Ishikawa (cell line): ENCODE results near the gene SIDT2.

Experiments used
- CEBPB ChIP-seq: IDR thresholded peaks from 2 replicates; pipeline ENCODE4 v1.6.1; 2012
- CREB1 ChIP-seq: IDR thresholded peaks from 2 replicates; pipeline ENCODE4 v1.6.1; 2012; ENCODE audit warnings: low read depth
- EGR1 ChIP-seq: IDR thresholded peaks from 2 replicates; pipeline ENCODE4 v1.6.1; 2012
- EP300 ChIP-seq: IDR thresholded peaks from 2 replicates; pipeline ENCODE4 v1.6.1; 2012; ENCODE audit warnings: borderline replicate concordance
- FOXM1 ChIP-seq: IDR thresholded peaks from 2 replicates; pipeline ENCODE4 v1.6.1; 2012; ENCODE audit warnings: low read depth, borderline replicate concordance
- MAX ChIP-seq: IDR thresholded peaks from 2 replicates; pipeline ENCODE4 v1.6.1; 2012
- NFIC ChIP-seq: IDR thresholded peaks from 2 replicates; pipeline ENCODE4 v1.6.1; 2012
- RAD21 ChIP-seq: IDR thresholded peaks from 2 replicates; pipeline ENCODE4 v1.6.1; 2012; ENCODE audit warnings: low read depth
- REST ChIP-seq: IDR thresholded peaks from 2 replicates; pipeline ENCODE4 v1.6.1; 2012; ENCODE audit warnings: low read depth, mild to moderate bottlenecking
- TAF1 ChIP-seq: IDR thresholded peaks from 2 replicates; pipeline ENCODE4 v1.6.1; 2012; ENCODE audit warnings: low read depth, mild to moderate bottlenecking
- TCF12 ChIP-seq: IDR thresholded peaks from 2 replicates; pipeline ENCODE4 v1.6.1; 2012; ENCODE audit warnings: low read depth
- TEAD4 ChIP-seq: IDR thresholded peaks from 2 replicates; pipeline ENCODE4 v1.6.1; 2012
- USF1 ChIP-seq: IDR thresholded peaks from 2 replicates; pipeline ENCODE4 v1.6.1; 2012
- YY1 ChIP-seq: IDR thresholded peaks from 2 replicates; pipeline ENCODE4 v1.6.1; 2012; ENCODE audit warnings: low read depth
- ZBTB7A ChIP-seq: IDR thresholded peaks from 2 replicates; pipeline ENCODE4 v1.6.1; 2012; ENCODE audit warnings: low read depth

SIDT2 gene

GRCh38 chr11:117193130-117194020 lies 14.8 kb downstream of the SIDT2 start:
- TF ChIP-seq USF1 = no peak
- no peak for TF ChIP-seq TCF12
- no peak for TF ChIP-seq EP300
- TF ChIP-seq REST = no peak
- TF ChIP-seq CREB1 = no peak
- TF ChIP-seq FOXM1 = no peak
- TF ChIP-seq RAD21 = no peak
- TF ChIP-seq MAX = no peak
- no peak for TF ChIP-seq NFIC
- TF ChIP-seq CEBPB = no peak
- no peak for TF ChIP-seq EGR1
- no peak for TF ChIP-seq ZBTB7A
- no peak for TF ChIP-seq YY1
- no peak for TF ChIP-seq TAF1

- TF ChIP-seq MAX (no peak), EGR1 (no peak), TAF1 (no peak), RAD21 (no peak)
Measured at GRCh38 chr11:117194267-117194666, 15.7 kb downstream of the SIDT2 start.

- no peak for TF ChIP-seq RAD21
- TF ChIP-seq TAF1 = no peak
- TF ChIP-seq ZBTB7A = no peak
- no peak for TF ChIP-seq CEBPB
- TF ChIP-seq YY1 = no peak
- TF ChIP-seq EGR1 = no peak
- no peak for TF ChIP-seq NFIC
- no peak for TF ChIP-seq CREB1
- TF ChIP-seq FOXM1 = no peak
- no peak for TF ChIP-seq TEAD4
- no peak for TF ChIP-seq REST
- TF ChIP-seq EP300 = no peak
Measured at GRCh38 chr11:117195258-117195657, 16.7 kb downstream of the SIDT2 start.

GRCh38 chr11:117195761-117196160 lies 17.2 kb downstream of the SIDT2 start:
- TF ChIP-seq EGR1 (no peak), USF1 (no peak)

GRCh38 chr11:117197006-117197405 lies 18.5 kb downstream of the SIDT2 start:
- TF ChIP-seq CEBPB = no peak
- TF ChIP-seq YY1 = no peak
- no peak for TF ChIP-seq TEAD4
- TF ChIP-seq TAF1 = no peak
- TF ChIP-seq NFIC = no peak
- no peak for TF ChIP-seq CREB1
- no peak for TF ChIP-seq ZBTB7A
- no peak for TF ChIP-seq EGR1
- no peak for TF ChIP-seq TCF12
- no peak for TF ChIP-seq FOXM1
- TF ChIP-seq REST = no peak
- TF ChIP-seq RAD21 = no peak
